ENCODE results near the gene TOP3A. TPM values are rescaled to one million over a fixed set of nuclear protein-coding genes. Genes with fewer than 3 reads are reported as not detected.
A peak's percentile ranks its signal among the peaks of the same experiment; 100 is the strongest.

The TOP3A gene
- total and polyA plus RNA-seq, 2 of the 13 experiments (the other 11 are each of a cell fraction or from before 2014, with no cell fraction given), result 16.9 to 36.8 TPM

DNA sequence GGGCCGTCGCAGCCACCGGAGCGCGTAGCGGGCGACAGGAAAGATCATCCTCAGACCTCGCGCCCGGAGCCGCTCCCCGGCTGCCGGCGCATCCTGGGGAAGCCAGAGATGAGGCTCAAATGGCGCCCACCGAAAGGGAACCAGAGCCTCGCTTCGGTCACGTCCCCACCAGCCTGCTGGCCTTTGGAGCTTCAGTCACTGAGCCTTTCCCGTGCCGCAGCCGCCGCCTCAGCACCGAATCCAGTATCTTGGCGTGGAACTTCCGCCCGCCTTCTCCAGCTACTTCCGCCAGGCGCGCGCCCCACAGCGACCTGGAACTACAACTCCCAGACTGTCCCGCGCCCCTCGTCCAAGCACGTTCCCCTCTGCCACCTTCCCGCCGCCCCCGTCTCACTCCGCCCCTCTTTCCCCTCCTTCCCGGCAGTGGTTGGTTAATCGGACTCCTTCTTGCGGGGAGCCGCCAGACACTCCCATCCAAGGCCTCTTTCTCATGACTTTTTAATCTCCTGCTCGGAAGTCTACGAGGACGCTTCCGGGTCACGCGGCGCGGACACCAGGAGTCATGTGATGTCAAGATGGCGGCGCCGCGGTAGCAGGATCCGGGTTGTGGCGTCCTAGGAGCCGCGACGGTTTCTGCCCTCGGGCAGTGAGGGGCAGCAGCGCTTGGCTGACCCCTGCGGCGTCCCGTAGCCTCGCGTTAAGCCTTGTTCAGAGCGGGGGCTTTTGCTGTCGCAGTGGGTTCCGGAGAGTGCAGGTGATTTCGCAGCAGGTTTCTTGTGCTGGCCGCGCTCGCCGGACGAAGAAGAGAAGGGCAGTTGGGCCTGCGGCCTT is at the start of gene TOP3A, which contains the start of gene SMCR8 (continued):
- TF ChIP-seq BRD4 (CRISPR knock-in tag; IDR thresholded peaks at IDR 0.05) (0 out of 2 replicates have a peak, but pooled peaks have one; percentile 39), RNF2 (conservative IDR thresholded peaks at IDR 0.05; ENCODE audit: low read depth) (peak; percentile 77; the same call in 1 of the 2 replicates), SATB2 (CRISPR knock-in tag; IDR thresholded peaks at IDR 0.05) (peak; percentile 31; the same call in 1 of the 2 replicates), HMG20B (CRISPR knock-in tag; conservative IDR thresholded peaks at IDR 0.05) (no peak), EHMT2 (IDR thresholded peaks at IDR 0.05; ENCODE audit: borderline replicate concordance, low read depth, low read length) (no peak), ZNF878 (CRISPR knock-in tag; IDR thresholded peaks at IDR 0.05) (peak; percentile 78), SNAPC2 (CRISPR knock-in tag; IDR thresholded peaks at IDR 0.05) (peak; percentile 45; the same call in 1 of the 2 replicates), MEF2D (CRISPR knock-in tag; IDR thresholded peaks at IDR 0.05) (peak; percentile 60), ZNF354B (CRISPR knock-in tag; IDR thresholded peaks at IDR 0.05) (0 out of 2 replicates have a peak, but pooled peaks have one; percentile 58), FOXK1 (CRISPR knock-in tag; IDR thresholded peaks at IDR 0.05; ENCODE audit: borderline replicate concordance, low read depth) (peak; percentile 89; the same call in 1 of the 2 replicates), PHF21A (CRISPR knock-in tag; IDR thresholded peaks at IDR 0.05) (peak; percentile 53; the same call in 1 of the 2 replicates), ZFP82 (CRISPR knock-in tag; IDR thresholded peaks at IDR 0.05; ENCODE audit: borderline replicate concordance) (no peak; the same call in 1 of the 2 replicates), ZMYM4 (CRISPR knock-in tag; IDR thresholded peaks at IDR 0.05) (peak; percentile 13; the same call in 1 of the 2 replicates), KDM2A (CRISPR knock-in tag; IDR thresholded peaks at IDR 0.05; ENCODE audit: borderline replicate concordance, low read depth) (peak; percentile 62; the same call in 1 of the 2 replicates), STAT6 (CRISPR knock-in tag; IDR thresholded peaks at IDR 0.05; ENCODE audit: borderline replicate concordance) (no peak), ZNF441 (CRISPR knock-in tag; IDR thresholded peaks at IDR 0.05; ENCODE audit: borderline replicate concordance) (peak; percentile 54; the same call in 1 of the 2 replicates)
- TF ChIP-seq, protein P1, sequence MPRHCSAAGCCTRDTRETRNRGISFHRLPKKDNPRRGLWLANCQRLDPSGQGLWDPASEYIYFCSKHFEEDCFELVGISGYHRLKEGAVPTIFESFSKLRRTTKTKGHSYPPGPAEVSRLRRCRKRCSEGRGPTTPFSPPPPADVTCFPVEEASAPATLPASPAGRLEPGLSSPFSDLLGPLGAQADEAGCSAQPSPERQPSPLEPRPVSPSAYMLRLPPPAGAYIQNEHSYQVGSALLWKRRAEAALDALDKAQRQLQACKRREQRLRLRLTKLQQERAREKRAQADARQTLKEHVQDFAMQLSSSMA (CRISPR knock-in tag; IDR thresholded peaks at IDR 0.05), result 0 out of 2 replicates have a peak, but pooled peaks have one; percentile 57
- TF ChIP-seq, protein P2, sequence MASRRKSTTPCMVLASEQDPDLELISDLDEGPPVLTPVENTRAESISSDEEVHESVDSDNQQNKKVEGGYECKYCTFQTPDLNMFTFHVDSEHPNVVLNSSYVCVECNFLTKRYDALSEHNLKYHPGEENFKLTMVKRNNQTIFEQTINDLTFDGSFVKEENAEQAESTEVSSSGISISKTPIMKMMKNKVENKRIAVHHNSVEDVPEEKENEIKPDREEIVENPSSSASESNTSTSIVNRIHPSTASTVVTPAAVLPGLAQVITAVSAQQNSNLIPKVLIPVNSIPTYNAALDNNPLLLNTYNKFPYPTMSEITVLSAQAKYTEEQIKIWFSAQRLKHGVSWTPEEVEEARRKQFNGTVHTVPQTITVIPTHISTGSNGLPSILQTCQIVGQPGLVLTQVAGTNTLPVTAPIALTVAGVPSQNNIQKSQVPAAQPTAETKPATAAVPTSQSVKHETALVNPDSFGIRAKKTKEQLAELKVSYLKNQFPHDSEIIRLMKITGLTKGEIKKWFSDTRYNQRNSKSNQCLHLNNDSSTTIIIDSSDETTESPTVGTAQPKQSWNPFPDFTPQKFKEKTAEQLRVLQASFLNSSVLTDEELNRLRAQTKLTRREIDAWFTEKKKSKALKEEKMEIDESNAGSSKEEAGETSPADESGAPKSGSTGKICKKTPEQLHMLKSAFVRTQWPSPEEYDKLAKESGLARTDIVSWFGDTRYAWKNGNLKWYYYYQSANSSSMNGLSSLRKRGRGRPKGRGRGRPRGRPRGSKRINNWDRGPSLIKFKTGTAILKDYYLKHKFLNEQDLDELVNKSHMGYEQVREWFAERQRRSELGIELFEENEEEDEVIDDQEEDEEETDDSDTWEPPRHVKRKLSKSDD (CRISPR knock-in tag; IDR thresholded peaks at IDR 0.05; ENCODE audit: low read depth), result 0 out of 2 replicates have a peak, but pooled peaks have one; percentile 68
- TF ChIP-seq, protein P3, sequence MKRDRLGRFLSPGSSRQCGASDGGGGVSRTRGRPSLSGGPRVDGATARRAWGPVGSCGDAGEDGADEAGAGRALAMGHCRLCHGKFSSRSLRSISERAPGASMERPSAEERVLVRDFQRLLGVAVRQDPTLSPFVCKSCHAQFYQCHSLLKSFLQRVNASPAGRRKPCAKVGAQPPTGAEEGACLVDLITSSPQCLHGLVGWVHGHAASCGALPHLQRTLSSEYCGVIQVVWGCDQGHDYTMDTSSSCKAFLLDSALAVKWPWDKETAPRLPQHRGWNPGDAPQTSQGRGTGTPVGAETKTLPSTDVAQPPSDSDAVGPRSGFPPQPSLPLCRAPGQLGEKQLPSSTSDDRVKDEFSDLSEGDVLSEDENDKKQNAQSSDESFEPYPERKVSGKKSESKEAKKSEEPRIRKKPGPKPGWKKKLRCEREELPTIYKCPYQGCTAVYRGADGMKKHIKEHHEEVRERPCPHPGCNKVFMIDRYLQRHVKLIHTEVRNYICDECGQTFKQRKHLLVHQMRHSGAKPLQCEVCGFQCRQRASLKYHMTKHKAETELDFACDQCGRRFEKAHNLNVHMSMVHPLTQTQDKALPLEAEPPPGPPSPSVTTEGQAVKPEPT (CRISPR knock-in tag; IDR thresholded peaks at IDR 0.05; ENCODE audit: low read depth), result peak; percentile 75; the same call in 1 of the 2 replicates

Data from HepG2 (cell line).